Measurements from ENCODE around the gene AJUBA.
"Not testable (repeated sequence)": the region's sequence is repeated elsewhere in the genome, so short reads cannot be mapped to it uniquely, and the experiment has no call there.

The AJUBA gene

DNA sequence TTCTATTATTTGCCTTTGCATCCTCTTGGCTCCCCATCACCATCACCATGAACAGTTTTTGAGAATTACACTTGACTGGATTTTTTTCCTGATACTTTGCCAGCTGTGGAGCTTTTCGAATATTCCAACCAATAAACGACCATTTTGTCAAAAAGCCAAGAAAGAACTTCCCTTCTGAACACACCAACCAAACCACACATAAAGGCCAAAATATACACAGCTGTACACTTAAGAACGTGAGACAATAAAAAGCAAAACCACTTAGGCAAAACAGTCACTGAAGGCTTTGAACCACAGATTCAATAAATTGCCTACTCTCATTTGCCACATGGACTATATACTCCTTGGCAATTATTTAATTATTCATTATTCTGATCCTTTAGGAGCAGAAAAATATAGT is 26.5 kb upstream of the AJUBA start:
- no peak for DNase-seq (ENCODE audit: low read depth)

DNA sequence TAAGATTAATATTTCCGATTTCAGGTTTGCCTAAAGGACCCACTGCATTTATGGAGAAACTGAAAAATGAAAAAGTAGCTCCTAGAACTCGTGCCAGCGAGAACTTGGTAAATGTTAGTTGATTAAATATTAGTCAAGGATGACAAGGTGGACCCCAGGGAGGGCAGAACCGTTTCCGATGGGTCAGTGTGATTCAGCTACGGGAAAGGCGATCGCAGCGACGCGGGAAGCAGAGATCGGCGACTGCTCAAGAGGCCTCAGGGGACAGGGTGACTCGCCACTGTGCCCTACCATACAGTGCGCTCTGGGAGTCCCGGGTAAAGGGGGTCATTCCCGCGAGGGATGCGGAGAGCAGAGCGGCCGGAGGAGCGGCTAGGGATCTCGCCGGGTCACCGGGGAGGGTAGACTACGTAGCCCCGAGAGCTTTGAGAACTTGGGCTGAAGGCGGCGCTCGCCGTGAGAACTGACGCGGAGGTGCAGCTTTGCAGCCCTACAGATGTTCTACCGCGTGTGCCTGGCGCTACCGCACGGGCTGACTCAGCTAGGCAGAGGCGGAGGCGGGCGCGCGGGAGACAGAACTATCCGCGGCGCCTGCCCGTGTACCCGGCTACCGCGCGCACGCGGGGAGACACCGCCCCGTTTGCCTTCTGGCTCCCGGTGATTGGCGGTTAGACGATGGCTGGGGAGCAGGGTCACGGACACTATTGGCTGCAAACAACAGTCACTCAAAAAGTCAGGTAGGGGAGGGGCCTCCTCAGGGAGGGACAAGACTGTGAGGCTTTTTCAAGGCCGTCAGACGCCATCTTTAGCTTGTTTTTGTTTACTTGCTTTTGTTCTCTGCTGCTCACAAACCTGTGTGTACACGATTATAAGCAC is 24.4 kb upstream of the AJUBA start:
- peak; percentile 92 for DNase-seq (ENCODE audit: low read depth)
- H3K4me3 ChIP-seq (ENCODE audit: low read depth, low read length), result peak overlapping the region; percentile 66

More for the DNA sequence above, 26.5 kb upstream of the AJUBA start:
- no peak overlapping the region for H3K4me3 ChIP-seq (ENCODE audit: low read depth, low read length)

GRCh38 chr14:23006188-23006534 is 23.8 kb upstream of the AJUBA start:
- H3K4me3 ChIP-seq (ENCODE audit: low read depth, low read length), result peak overlapping the region; percentile 66
- DNase-seq (ENCODE audit: low read depth), result no peak

DNA sequence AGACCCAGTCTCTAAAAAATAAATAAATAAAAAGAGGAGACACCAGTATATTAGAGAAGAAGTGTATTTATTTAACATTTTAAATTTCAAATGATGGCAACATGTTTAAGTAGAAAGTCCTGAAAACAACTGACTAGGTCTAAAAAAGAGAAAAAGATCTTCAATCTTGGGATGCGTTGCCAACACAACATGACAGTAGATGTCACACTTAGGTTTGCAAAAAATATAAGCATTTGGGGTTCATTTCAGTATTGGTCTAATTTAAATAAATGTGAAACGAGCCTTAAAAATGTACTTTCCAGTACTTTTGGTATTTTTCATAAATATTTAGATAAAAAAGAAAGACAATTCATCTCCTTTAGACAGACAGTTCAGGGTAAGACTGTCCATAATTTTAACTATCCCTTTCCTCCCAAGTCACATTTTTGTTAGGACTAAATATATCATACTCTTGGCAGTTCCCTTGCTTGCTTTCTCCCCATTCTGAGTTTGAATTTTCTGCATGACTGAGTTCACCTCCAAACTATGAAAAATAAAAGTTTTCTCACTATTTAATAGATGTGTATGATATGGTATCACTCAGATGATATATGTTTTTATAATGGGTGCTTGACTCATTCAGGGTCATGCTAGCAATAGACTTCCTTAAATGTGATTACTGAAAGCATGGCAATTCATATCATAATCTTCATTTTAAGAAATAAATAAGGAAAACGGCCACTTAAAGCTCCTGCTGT is 23.3 kb upstream of the AJUBA start:
- no peak overlapping the region for H3K4me3 ChIP-seq (ENCODE audit: low read depth, low read length)
- no peak for DNase-seq (ENCODE audit: low read depth)

GRCh38 chr14:23004274-23004673 is 21.9 kb upstream of the AJUBA start:
- DNase-seq (ENCODE audit: low read depth); H3K4me3 ChIP-seq (ENCODE audit: low read depth, low read length): not testable (repeated sequence)

GRCh38 chr14:23002592-23002991 is 20.2 kb upstream of the AJUBA start:
- H3K4me3 ChIP-seq (ENCODE audit: low read depth, low read length), result no peak overlapping the region
- no peak for DNase-seq (ENCODE audit: low read depth)

GRCh38 chr14:23000860-23001259 is 18.5 kb upstream of the AJUBA start:
- H3K4me3 ChIP-seq (ENCODE audit: low read depth, low read length), result no peak overlapping the region
- DNase-seq (ENCODE audit: low read depth), result no peak

DNA sequence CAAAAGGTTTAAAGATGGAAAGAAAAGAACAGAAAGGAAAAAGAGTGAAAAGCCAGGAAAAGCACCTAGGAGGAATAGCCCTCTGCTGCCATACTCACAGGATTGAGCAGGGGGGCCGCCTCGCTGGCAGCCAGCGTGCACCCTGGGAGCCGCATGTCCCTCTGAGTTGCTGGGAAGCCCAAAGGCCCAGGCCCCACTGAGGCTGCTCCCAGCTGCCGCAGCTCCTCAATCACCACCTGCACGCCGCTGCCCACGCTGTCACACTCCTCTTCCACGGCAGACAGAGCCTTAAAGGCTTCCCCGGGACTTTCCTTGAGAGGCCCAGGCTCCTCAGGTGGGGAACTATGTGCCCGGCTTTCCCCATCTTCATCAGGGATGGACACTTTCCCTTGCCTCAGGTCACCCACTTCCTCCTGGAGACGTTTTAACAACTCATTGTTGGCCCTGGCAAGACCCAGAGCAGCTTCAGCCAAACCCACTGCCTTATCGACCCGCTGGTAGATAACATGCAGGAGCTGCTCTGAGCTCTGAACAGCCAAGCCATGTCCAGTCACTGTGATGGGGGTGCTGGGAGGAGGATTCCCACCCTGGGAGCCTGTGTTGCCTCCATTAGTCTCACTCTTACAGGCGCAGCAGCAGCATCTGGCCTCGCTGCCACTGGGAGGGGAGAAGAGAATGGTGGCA is 16.1 kb upstream of the AJUBA start:
- DNase-seq (ENCODE audit: low read depth), result no peak

DNA sequence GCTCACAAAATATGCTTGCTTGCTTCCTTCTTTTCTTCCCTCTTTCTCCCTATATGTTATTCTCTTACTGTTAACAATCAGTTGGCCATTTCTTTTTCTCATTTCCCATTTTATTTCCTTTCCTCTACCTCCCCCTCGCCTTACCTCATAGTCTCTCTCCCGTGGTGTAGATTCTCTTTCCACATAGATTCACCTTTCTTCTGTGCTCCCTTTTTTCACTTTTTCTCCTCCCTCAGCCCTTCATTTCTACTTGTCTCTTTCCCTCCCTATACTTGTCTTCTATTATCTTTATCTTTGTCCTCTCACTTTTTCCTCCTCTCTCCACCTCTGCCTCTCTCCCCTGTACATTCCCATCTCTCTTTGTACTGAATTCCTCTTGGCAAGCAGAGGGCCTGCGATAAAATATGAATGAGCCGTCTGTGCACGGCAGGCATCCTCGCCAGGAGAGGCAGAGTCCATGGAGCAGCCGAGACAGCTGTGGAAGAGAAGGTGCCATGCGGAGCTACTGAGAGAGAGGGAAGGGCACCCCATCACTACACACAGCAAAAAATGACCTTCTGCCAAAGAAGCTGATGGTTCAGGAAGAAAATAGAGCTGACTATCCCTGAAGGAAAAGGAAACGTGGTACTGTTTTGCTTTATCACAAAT is 15.4 kb upstream of the AJUBA start:
- no peak overlapping the region for H3K4me3 ChIP-seq (ENCODE audit: low read depth, low read length)
- no peak for DNase-seq (ENCODE audit: low read depth)

More for the DNA sequence above, 16.1 kb upstream of the AJUBA start:
- no peak overlapping the region for H3K4me3 ChIP-seq (ENCODE audit: low read depth, low read length)

GRCh38 chr14:22996768-22997654 is 14.7 kb upstream of the AJUBA start:
- DNase-seq (ENCODE audit: low read depth), result no peak
- no peak overlapping the region for H3K4me3 ChIP-seq (ENCODE audit: low read depth, low read length)

DNA sequence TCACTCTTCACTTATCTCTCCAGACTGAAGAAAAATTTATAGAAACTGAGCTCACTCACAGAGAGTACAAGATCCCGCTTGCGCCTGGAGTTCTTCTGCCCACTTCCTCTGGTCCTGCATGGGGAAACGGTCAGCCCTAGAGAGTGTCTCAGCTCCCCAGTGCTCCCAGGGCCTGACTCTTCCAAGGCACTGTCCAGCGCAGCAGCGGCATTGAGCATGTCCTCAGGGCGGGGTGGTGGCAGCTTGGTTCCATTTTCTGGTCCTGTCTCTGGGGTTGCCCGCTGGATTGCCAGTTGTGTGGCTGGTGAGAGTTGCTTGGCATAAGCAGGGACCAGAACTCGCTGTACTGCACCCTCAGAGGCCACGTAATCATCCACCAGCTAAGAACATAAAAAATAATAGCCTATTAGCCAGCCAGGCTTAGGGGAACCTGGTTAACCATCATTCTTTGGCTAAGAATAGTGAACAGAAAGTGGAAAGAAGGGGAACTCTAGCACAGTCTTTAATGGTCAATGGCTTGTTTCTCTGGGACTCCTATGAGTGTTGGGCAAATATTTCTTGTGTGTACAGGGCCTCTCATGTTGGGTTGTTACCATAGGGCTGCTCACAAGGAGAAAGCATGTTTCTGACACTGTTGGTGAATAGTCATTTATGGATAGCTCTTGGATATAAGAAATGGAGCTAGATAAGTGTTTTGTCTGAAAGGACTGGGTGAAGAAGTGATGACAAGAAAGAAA is 13.7 kb upstream of the AJUBA start:
- no peak for DNase-seq (ENCODE audit: low read depth)

GRCh38 chr14:22994762-22995275 is 12.5 kb upstream of the AJUBA start:
- H3K4me3 ChIP-seq (ENCODE audit: low read depth, low read length), result no peak overlapping the region
- no peak for DNase-seq (ENCODE audit: low read depth)

More for the DNA sequence above, 13.7 kb upstream of the AJUBA start:
- H3K4me3 ChIP-seq (ENCODE audit: low read depth, low read length), result no peak overlapping the region

DNA sequence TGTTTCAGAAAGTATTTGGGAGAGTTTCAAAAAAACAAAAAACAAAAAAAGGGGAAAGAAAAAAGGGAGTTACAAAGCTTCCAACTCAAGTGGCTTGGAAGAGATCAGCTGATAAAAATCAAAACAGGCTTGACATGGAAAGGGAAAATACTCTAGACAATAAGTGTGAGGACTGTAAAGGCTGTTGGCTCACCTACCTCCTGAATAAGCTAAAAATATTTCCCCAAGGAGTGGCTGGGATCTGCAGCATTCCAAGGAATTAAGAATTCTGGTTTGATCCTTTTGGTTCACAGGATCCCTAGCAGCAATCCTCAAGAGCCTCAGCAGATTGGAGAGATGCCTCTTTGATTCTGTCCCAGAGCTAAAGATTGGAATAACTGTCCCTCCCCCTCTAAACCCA is 11.2 kb upstream of the AJUBA start:
- H3K4me3 ChIP-seq (ENCODE audit: low read depth, low read length), result no peak overlapping the region
- no peak for DNase-seq (ENCODE audit: low read depth)

- no peak for DNase-seq (ENCODE audit: low read depth)
These were observed 9.5 kb upstream of the AJUBA start for GRCh38 chr14:22991852-22992251.

DNA sequence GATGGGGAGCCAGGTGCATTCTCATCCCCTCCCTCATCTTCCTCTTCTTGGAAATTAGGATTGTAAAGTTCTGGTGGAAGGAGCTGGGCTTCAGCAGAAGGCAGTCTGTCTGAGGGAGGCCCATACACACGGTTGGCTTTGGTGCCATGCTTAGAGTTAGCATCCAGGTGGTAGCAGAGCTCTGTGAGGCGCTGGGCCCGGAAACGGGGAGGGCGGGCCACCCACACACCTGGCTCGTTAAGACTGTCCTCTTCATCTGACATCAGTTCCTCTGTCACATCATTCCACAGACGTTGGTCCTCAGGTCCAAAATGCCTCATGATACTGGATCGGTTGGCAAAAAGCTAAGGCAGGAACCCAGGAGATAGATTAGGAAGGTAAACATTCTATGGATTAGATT is 4.9 kb upstream of the AJUBA start:
- DNase-seq (ENCODE audit: low read depth), result no peak
- H3K4me3 ChIP-seq (ENCODE audit: low read depth, low read length), result no peak overlapping the region

More at GRCh38 chr14:22991852-22992251, 9.5 kb upstream of the AJUBA start:
- H3K4me3 ChIP-seq (ENCODE audit: low read depth, low read length), result no peak overlapping the region

DNA sequence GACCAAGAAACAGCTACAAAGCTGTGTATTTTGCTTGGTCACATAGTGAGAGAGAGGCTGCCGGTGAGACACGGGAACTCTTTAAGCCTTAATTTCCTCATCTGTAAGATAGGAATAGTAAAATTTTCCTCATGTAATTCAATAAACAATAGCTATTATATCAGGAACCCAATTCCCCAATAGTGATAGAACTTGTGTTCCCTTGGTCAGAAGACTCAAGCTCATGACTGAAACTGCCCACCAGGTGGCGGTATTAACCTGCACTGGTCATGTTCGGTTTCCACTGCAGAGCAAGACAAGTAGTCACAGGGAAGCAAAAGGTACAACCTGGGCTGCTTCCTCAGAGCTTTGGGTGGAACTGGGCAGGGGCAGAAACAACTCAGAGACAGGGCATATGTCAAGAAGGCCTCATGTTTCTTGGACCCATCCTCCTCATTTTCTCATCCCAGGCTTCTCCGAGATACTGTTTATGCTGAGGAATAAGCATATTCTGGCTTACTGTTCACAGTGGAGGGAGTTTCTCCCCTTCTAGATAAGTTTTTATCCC is 4.2 kb upstream of the AJUBA start:
- H3K4me3 ChIP-seq (ENCODE audit: low read depth, low read length), result no peak overlapping the region

GRCh38 chr14:22985894-22986507 is 3.6 kb upstream of the AJUBA start:
- no peak overlapping the region for H3K4me3 ChIP-seq (ENCODE audit: low read depth, low read length)
- DNase-seq (ENCODE audit: low read depth), result no peak

More for the DNA sequence above, 4.2 kb upstream of the AJUBA start:
- no peak for DNase-seq (ENCODE audit: low read depth)
